GM23338 (cell line): Measurements from ENCODE around the gene KRAS. TPM values are rescaled to one million over a fixed set of nuclear protein-coding genes. Genes with fewer than 3 reads are reported as not detected.

Source experiments
- ATAC-seq: fragments of 200-7000 bp; cut with Tn5 transposase; 3 replicates; pipeline ENCODE4 v1.9.1; 2020
- DNase-seq: peaks from one replicate; pipeline ENCODE4 v3.0.0-alpha.2; 2015; ENCODE audit warnings: low spot score
- H2AFZ ChIP-seq: fragments of 200-600 bp; sonication (generic); 2 replicates; pipeline ENCODE4 v1.8.0; 2016; ENCODE audit warnings: antibody characterized with exemption, mild to moderate bottlenecking, moderate library complexity
- H3F3A ChIP-seq: fragments of 200-600 bp; sonication (generic); replicated peaks from 2 replicates; pipeline ENCODE4 v1.8.0; 2017; ENCODE audit warnings: antibody characterized with exemption, mixed run types, low read depth
- H3K27ac ChIP-seq: fragments of 200-600 bp; sonication (generic); 2 replicates; pipeline ENCODE4 v1.6.1; 2016; ENCODE audit warnings: low read depth
- H3K27me3 ChIP-seq: fragments of 200-600 bp; sonication (generic); 2 replicates; pipeline ENCODE4 v1.8.0; 2016; ENCODE audit warnings: mild to moderate bottlenecking, mixed run types, moderate library complexity; ENCODE audit not compliant: insufficient read depth
- H3K36me3 ChIP-seq: fragments of 200-600 bp; sonication (generic); 2 replicates; pipeline ENCODE4 v1.8.0; 2016; ENCODE audit warnings: mild to moderate bottlenecking; ENCODE audit not compliant: insufficient read depth
- H3K4me1 ChIP-seq: fragments of 200-600 bp; sonication (generic); 2 replicates; pipeline ENCODE4 v1.8.0; 2016; ENCODE audit warnings: mild to moderate bottlenecking, moderate library complexity; ENCODE audit not compliant: insufficient read depth
- H3K4me2 ChIP-seq: fragments of 200-600 bp; sonication (generic); 2 replicates; pipeline ENCODE4 v1.7.1; 2017; ENCODE audit warnings: mixed run types
- H3K4me3 ChIP-seq: fragments of 200-600 bp; sonication (generic); 2 replicates; pipeline ENCODE4 v1.6.1; 2016; ENCODE audit warnings: mixed run types
- H3K79me2 ChIP-seq: fragments of 200-600 bp; sonication (generic); replicated peaks from 2 replicates; pipeline ENCODE4 v1.8.0; 2017; ENCODE audit warnings: mild to moderate bottlenecking; ENCODE audit not compliant: insufficient read depth
- H3K9me2 ChIP-seq: fragments of 200-600 bp; sonication (generic); 2 replicates; pipeline ENCODE4 v1.8.0; 2017; ENCODE audit not compliant: insufficient read depth
- H4K20me1 ChIP-seq: fragments of 200-600 bp; sonication (generic); replicated peaks from 2 replicates; pipeline ENCODE4 v1.8.0; 2017; ENCODE audit warnings: mild to moderate bottlenecking; ENCODE audit not compliant: insufficient read depth
- H3K27ac Mint-ChIP-seq: 2 replicates; pipeline ENCODE4 v1.8.0; 2020; ENCODE audit warnings: inconsistent platforms, mild to moderate bottlenecking, moderate library complexity, mixed read lengths
- H3K27me3 Mint-ChIP-seq: 3 replicates; pipeline ENCODE4 v1.8.0; 2022; ENCODE audit warnings: low read depth, mild to moderate bottlenecking, moderate library complexity, mixed read lengths, inconsistent platforms; ENCODE audit not compliant: insufficient read depth, poor library complexity
- H3K36me3 Mint-ChIP-seq: 3 replicates; pipeline ENCODE4 v1.8.0; 2021; ENCODE audit warnings: low read depth, mild to moderate bottlenecking, inconsistent platforms, moderate library complexity, mixed read lengths
- H3K4me1 Mint-ChIP-seq: 3 replicates; pipeline ENCODE4 v1.8.0; 2020; ENCODE audit warnings: mild to moderate bottlenecking, inconsistent platforms, mixed read lengths
- H3K4me3 Mint-ChIP-seq: 3 replicates; pipeline ENCODE4 v1.8.0; 2021; ENCODE audit warnings: moderate library complexity, mild to moderate bottlenecking, inconsistent platforms, mixed read lengths
- H3K9me3 Mint-ChIP-seq: 3 replicates; pipeline ENCODE4 v1.8.0; 2020; ENCODE audit warnings: moderate library complexity, mild to moderate bottlenecking, inconsistent platforms, mixed read lengths
- CREB1 ChIP-seq: fragments of 250-450 bp; sonication (Bioruptor Pico); IDR thresholded peaks from 2 replicates; pipeline ENCODE4 v1.5.0; 2020; ENCODE audit warnings: low read depth, mild to moderate bottlenecking, moderate library complexity
- CTCF ChIP-seq, 2 experiments: fragments of 200-600 bp in 1 of 2; sonication (generic) in 1 of 2; conservative IDR thresholded peaks; 2 replicates each; pipeline versions ENCODE4 v1.5.1 to v1.6.1; 2016 to 2017; ENCODE audit warnings: antibody characterized with exemption in 2 of 2, low read depth in 2 of 2, mild to moderate bottlenecking in 2 of 2, moderate library complexity in 1 of 2
- ETS1 ChIP-seq: IDR thresholded peaks from 2 replicates; pipeline ENCODE4 v1.6.1; 2016; ENCODE audit warnings: antibody characterized with exemption
- EZH2 ChIP-seq: fragments of 200-600 bp; sonication (generic); IDR thresholded peaks from one replicate; pipeline ENCODE4 v1.8.0; 2017; ENCODE audit warnings: antibody characterized with exemption, mild to moderate bottlenecking, low read depth; ENCODE audit not compliant: unreplicated experiment
- EZH2phosphoT487 ChIP-seq: fragments of 200-600 bp; sonication (generic); IDR thresholded peaks from one replicate; pipeline ENCODE4 v1.8.1; 2018; ENCODE audit warnings: antibody characterized with exemption; ENCODE audit not compliant: unreplicated experiment
- JUNB ChIP-seq: IDR thresholded peaks from one replicate; pipeline ENCODE4 v1.6.1; 2016; ENCODE audit warnings: antibody characterized with exemption; ENCODE audit not compliant: unreplicated experiment
- NANOG ChIP-seq: IDR thresholded peaks from 2 replicates; pipeline ENCODE4 v1.6.1; 2016; ENCODE audit warnings: antibody characterized with exemption, borderline replicate concordance
- POLR2AphosphoS5 ChIP-seq: IDR thresholded peaks from 2 replicates; pipeline ENCODE4 v1.6.1; 2016; ENCODE audit warnings: antibody characterized with exemption, low read depth
- REST ChIP-seq: IDR thresholded peaks from one replicate; pipeline ENCODE4 v1.6.1; 2018; ENCODE audit warnings: antibody characterized with exemption; ENCODE audit not compliant: unreplicated experiment
- STAT1 ChIP-seq: IDR thresholded peaks from one replicate; pipeline ENCODE4 v1.6.1; 2016; ENCODE audit warnings: antibody characterized with exemption; ENCODE audit not compliant: unreplicated experiment
- ZNF114 ChIP-seq: fragments of 250-450 bp; sonication (Bioruptor Pico); IDR thresholded peaks from 2 replicates; pipeline ENCODE4 v1.5.0; 2020; ENCODE audit warnings: mild to moderate bottlenecking, moderate library complexity
- ZNF331 ChIP-seq: fragments of 250-450 bp; sonication (Bioruptor Pico); IDR thresholded peaks from 2 replicates; pipeline ENCODE4 v1.5.0; 2020; ENCODE audit warnings: low read depth, mild to moderate bottlenecking, moderate library complexity
- polyA plus RNA-seq: library from polyadenylated mRNA; unstranded; fragments of >200 nt; fragmentation: Nextera tagmentation; extraction: Ambion mirVana; gene quantifications from 2 replicates; pipeline ENCODE4 v1.2.1, GENCODE V29; 2016
- total RNA-seq: library from RNA; depleted of rRNA; stranded (reverse); fragments of >200 nt; shearing (Covaris generic); gene quantifications from 2 replicates; pipeline ENCODE4 v1.2.3, GENCODE V29; 2014

The KRAS gene
- total and polyA plus RNA-seq, 2 experiments from 2014 or later = 54.7 to 131 TPM

- TF ChIP-seq EZH2 (no peak), REST (no peak), CTCF (conservative IDR thresholded peaks at IDR 0.05; ENCODE audit: low read depth in 2 of 2) (no peak), ZNF331 (CRISPR knock-in tag) (no peak), NANOG (no peak), POLR2AphosphoS5 (no peak), JUNB (no peak), CREB1 (CRISPR knock-in tag) (no peak), STAT1 (no peak), ZNF114 (CRISPR knock-in tag) (no peak), ETS1 (no peak), EZH2phosphoT487 (no peak)
These were observed 14.1 kb upstream of the KRAS start (continued) for GRCh38 chr12:25264862-25265261.

GRCh38 chr12:25264114-25264513, 13.4 kb upstream of the KRAS start:
- Mint-ChIP-seq H3K4me3 (no peak overlapping the region), H3K36me3 (no peaks in the 10 kb centered on the region), H3K27ac (no peak overlapping the region), H3K4me1 (peaks cover 18% of the 10 kb centered on the region), H3K9me3 (no peaks in the 10 kb centered on the region), H3K27me3 (peaks cover 4% of the 10 kb centered on the region)
- ATAC-seq = peak; percentile 71
- Histone ChIP-seq H3K36me3 (no peaks in the 10 kb centered on the region), H3K27me3 (no peaks in the 10 kb centered on the region), H3K9me2 (no peaks in the 10 kb centered on the region), H3K4me3 (no peak overlapping the region), H2AFZ (peak overlapping the region; percentile 79), H3K27ac (no peak overlapping the region), H3F3A (no peaks in the 10 kb centered on the region), H3K79me2 (no peaks in the 10 kb centered on the region), H4K20me1 (no peaks in the 10 kb centered on the region), H3K4me2 (0 out of 2 replicates have a peak overlapping the region, but pooled peaks have one; percentile 55), H3K4me1 (peaks cover 14% of the 10 kb centered on the region)
- DNase-seq = no peak
- no peak for TF ChIP-seq POLR2AphosphoS5
